Heart left ventricle (tissue), 16 donors: ENCODE measurements around the gene SULF2. TPM values are rescaled to one million over a fixed set of nuclear protein-coding genes. Genes with fewer than 3 reads are reported as not detected.
A peak's percentile ranks its signal among the peaks of the same experiment; 100 is the strongest.

Experiments used
- ATAC-seq, 4 donors: fragments of 200-7000 bp; cut with Tn5 transposase; one replicate each; pipeline ENCODE4 v1.9.1; 2020 to 2022; ENCODE audit warnings: moderate library complexity in 4 of 4, mild to moderate bottlenecking in 3 of 4, moderate number of reproducible peaks in 1 of 4
- DNase-seq, 5 donors: peaks; one replicate each; pipeline ENCODE4 v3.0.0-alpha.2; 2020
- H3K27ac ChIP-seq, 12 donors: fragments of 200-600 bp; sonication (generic) in 4 of 12; one replicate each; pipeline versions ENCODE4 v1.5.0 to v1.8.0; 2016 to 2022; ENCODE audit warnings: mild to moderate bottlenecking in 2 of 12
- H3K27me3 ChIP-seq, 9 donors: fragments of 200-600 bp; sonication (generic) in 2 of 9; one replicate each; pipeline versions ENCODE4 v1.5.1 to v1.8.0; 2016 to 2022; ENCODE audit warnings: mild to moderate bottlenecking in 3 of 9
- H3K36me3 ChIP-seq, 9 donors: fragments of 200-600 bp; sonication (generic) in 2 of 9; one replicate each; pipeline versions ENCODE4 v1.5.0 to v1.8.0; 2018 to 2022; ENCODE audit warnings: mild to moderate bottlenecking in 2 of 9
- H3K4me1 ChIP-seq, 12 donors: fragments of 200-600 bp; sonication (generic) in 4 of 12; one replicate each; pipeline versions ENCODE4 v1.5.0 to v1.8.0; 2016 to 2022; ENCODE audit warnings: mild to moderate bottlenecking in 3 of 12
- H3K4me3 ChIP-seq, 12 donors: fragments of 200-600 bp; sonication (generic) in 4 of 12; one replicate each; pipeline versions ENCODE4 v1.5.0 to v1.8.0; 2017 to 2022; ENCODE audit warnings: mild to moderate bottlenecking in 9 of 12, moderate library complexity in 4 of 12
- H3K9me3 ChIP-seq, 12 donors: fragments of 200-600 bp; sonication (generic) in 4 of 12; one replicate each; pipeline versions ENCODE4 v1.5.0 to v1.8.0; 2016 to 2022; ENCODE audit warnings: mild to moderate bottlenecking in 1 of 12
- POLR2A ChIP-seq, 2 donors: fragments of 450-650 bp; IDR thresholded peaks; one replicate each; pipeline ENCODE4 v1.6.1; 2017; ENCODE audit warnings: antibody characterized with exemption in 2 of 2, mild to moderate bottlenecking in 2 of 2, moderate library complexity in 2 of 2
- WGBS, 4 donors: extraction: QIAGEN DNeasy Blood & Tissue Kit in 2 of 4; methylation state at CpG; one replicate each; pipeline versions ENCODE4 v1.1.5 to v1.1.7; 2013 to 2018; 5-methylcytosine and 5-hydroxymethylcytosine counted together
- intact Hi-C, 10 donors: fragments of 100-400 bp; cut with DNase I; formaldehyde crosslinking; loops; one replicate each; pipeline versions ENCODE4 v1.11.1 to v1.14.2; 2022
- polyA plus RNA-seq, 2 donors: library from polyadenylated mRNA; stranded (reverse); fragments of 200-250 nt; gene quantifications; one replicate each; pipeline ENCODE4 v1.2.3, GENCODE V29; 2013
- total RNA-seq, 9 donors: library from RNA; depleted of rRNA in 2 of 9; stranded (reverse); fragments of >200 nt in 2 of 9; fragmentation: NEBNext Ultra II Directional in 3 of 9; extraction: Animal tissue kit (Norgen Biotek cat#: 25700) in 3 of 9; gene quantifications; one replicate each; pipeline versions ENCODE4 v1.1.0 to v1.2.4, GENCODE V29; 2016 to 2023
- TF ChIP-seq, protein P1 (sequence below), 12 donors: fragments of 200-600 bp; sonication (generic) in 4 of 12; IDR thresholded peaks; one replicate each; pipeline versions ENCODE4 v1.5.0 to v1.8.0; 2018 to 2022; ENCODE audit warnings: antibody characterized with exemption in 12 of 12, mild to moderate bottlenecking in 5 of 12
- donor health status: ischemic (EF 13 %, LVEDD 7.1; RV severe dilation, severe dysfunction).
- donor health status: healthy with polysubstance abuse.
- donor health status: DM: no; HTN: yes; CAD: no.
- donor health status: DM: no; HTN: no; CAD: no.
- donor health status: ischemic (EF 25% LVEDD 6.9; RV normal size, moderate dysfunction).
- donor health status: ischemic (EF 25% LVEDD 5.7; RV mildly dilated, moderate dysfunction).
- donor health status: healthy.
- donor health status: DM: yes; HTN: yes; CAD: no.
- donor health status: ischemic (EF 35%, LVEDD 5.7; RV mildly dilated, moderate dysfunction).
- donor health status: nonischemic (EF 11% LVEDD 7.7; RV severe dilation, severe dysfunction).
- donor health status: DM: yes; HTN: yes; CAD: no.
- donor health status: PGD.
- donor health status: ischemic (EF 29% LVEDD 5.4; RV normal size, mild dysfunction).
- donor health status: nonischemic (EF 23%, LVEDD 6.1; RV moderate dilation, normal function).

The SULF2 gene
- total and polyA plus RNA-seq, 11 donors = 16.7 to 51.5 (median 28.5) TPM

DNA sequence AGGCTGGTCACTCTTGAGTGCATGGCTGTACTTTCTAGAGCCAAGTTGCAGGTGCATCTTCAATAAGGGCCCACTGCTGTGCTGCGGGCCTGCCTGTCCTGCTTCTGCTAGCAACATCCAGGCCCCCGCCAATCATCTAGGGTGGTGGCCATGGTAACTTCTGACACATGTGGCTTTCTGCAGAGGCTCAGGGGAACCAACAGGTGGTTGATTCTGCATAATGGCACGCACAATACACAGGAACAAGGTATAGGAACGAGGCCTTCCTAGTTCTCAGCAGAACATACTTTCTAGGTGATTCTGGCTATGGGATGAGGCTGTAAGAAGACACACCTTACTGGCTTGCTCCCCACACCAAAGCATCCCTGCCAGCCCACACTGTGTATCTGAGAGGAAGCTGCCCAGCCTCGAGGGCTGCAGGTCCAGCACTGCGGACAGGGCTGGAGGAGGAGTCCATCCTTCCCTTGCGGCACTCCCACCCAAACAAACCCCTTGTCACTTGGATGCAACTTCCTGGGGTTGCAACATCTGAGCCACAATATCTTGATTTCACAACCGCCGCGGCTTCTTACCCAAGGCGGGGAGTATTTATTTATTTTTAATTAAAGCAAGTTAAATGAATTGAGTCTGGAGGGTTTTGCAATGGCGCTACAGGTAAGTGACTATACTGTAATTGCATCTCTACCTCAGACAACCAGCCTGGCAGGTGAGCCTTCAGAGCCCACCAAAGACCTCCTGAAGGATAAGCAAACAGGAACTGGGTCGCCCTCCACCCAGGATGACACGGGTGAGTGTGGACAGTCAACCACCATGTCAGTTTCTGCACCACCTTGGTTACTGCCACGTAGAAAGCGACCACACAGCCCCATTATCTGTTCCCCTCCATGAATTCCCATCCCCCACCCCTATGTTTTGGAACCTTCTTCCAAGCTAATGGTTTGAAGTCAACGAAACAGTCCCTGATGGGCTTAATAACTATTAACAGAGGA is 49.6 kb downstream of the SULF2 start:
- peak; percentile 27 to 70 (median 48) for DNase-seq
- Histone ChIP-seq H3K27ac (no peak overlapping the region), H3K4me1 (peaks cover 0 to 16% (median 0%) of the 10 kb centered on the region in 12 donors), H3K9me3 (peaks cover 0 to 4% (median 0%) of the 10 kb centered on the region in 12 donors), H3K4me3 (no peak overlapping the region), H3K27me3 (no peaks in the 10 kb centered on the region), H3K36me3 (peaks cover 0 to 34% (median 0%) of the 10 kb centered on the region in 9 donors)
- WGBS, 4 donors = 82 to 89% (median 84%) methylated on average over 17 of the region's 17 CpGs
- intact Hi-C loops = loop anchor here in 1 of 10 donors (5.0 kb wide), 1 partner anchor 37 kb away; no protein-coding TSS in a partner anchor
- peak; percentile 42 to 85 (median 73) for ATAC-seq
- TF ChIP-seq, protein P1, sequence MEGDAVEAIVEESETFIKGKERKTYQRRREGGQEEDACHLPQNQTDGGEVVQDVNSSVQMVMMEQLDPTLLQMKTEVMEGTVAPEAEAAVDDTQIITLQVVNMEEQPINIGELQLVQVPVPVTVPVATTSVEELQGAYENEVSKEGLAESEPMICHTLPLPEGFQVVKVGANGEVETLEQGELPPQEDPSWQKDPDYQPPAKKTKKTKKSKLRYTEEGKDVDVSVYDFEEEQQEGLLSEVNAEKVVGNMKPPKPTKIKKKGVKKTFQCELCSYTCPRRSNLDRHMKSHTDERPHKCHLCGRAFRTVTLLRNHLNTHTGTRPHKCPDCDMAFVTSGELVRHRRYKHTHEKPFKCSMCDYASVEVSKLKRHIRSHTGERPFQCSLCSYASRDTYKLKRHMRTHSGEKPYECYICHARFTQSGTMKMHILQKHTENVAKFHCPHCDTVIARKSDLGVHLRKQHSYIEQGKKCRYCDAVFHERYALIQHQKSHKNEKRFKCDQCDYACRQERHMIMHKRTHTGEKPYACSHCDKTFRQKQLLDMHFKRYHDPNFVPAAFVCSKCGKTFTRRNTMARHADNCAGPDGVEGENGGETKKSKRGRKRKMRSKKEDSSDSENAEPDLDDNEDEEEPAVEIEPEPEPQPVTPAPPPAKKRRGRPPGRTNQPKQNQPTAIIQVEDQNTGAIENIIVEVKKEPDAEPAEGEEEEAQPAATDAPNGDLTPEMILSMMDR (IDR thresholded peaks at IDR 0.05) = no peak
- TF ChIP-seq POLR2A (IDR thresholded peaks at IDR 0.05) = no peak

DNA sequence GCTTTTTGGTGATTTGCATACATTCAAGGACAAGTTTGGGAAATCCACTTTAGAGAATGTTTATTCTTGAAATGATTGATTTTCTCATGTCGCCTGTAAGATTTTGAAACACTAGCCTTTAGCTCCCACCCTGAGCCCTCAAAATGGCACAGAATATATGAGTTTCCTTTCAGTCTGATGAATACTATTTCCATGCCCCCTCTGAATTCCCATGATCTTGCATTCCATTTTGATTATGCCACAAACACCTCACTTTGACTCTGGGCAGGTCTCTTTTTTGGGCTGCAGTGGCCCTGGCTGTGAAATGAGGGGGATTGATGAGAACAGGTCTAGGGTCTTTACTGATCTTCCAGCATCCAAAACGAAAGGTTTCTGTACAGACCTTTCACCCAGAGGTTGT is 50.4 kb downstream of the SULF2 start:
- ATAC-seq = no peak
- H3K27ac ChIP-seq = no peak overlapping the region
- TF ChIP-seq, protein P1 (IDR thresholded peaks at IDR 0.05) = no peak
- no peak for TF ChIP-seq POLR2A (IDR thresholded peaks at IDR 0.05)

DNA sequence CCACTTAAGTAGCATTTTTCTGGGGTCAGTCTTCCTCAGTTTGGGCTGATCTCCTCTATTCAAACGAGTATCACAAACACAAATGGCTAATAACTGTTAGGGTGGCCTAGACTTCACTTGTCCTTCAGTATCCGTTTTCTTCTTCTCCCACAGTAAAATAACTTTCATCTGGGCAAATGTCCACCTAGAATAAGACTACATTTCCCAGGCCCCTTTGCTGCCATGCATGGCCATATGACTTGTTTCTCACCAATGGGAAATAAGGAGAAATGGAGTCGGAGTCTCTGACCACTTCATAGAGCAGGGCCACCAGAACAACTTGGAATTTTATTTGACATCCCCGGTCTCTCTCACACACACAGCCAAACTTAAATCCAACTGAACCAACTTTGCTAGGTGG is 51.4 kb downstream of the SULF2 start:
- TF ChIP-seq, protein P1 (IDR thresholded peaks at IDR 0.05) = no peak
- intact Hi-C loops = loop anchor here in 1 of 10 donors (5.0 kb wide), 1 partner anchor 48 kb away; no protein-coding TSS in a partner anchor
- no peak for DNase-seq

More for the DNA sequence above, 50.4 kb downstream of the SULF2 start:
- Histone ChIP-seq H3K4me1 (peaks cover 0 to 16% (median 0%) of the 10 kb centered on the region in 12 donors), H3K36me3 (peaks cover 0 to 38% (median 0%) of the 10 kb centered on the region in 9 donors), H3K4me3 (no peak overlapping the region), H3K27me3 (no peaks in the 10 kb centered on the region), H3K9me3 (peaks cover 0 to 4% (median 0%) of the 10 kb centered on the region in 12 donors)
- 87 to 94% (median 93%) methylated on average over 2 of the region's 2 CpGs for WGBS, 4 donors
- intact Hi-C loops = loop anchor here in 2 of 10 donors (5.0 kb wide), 2 partner anchors 37 to 47 kb away; no protein-coding TSS in a partner anchor
- no peak for DNase-seq

DNA sequence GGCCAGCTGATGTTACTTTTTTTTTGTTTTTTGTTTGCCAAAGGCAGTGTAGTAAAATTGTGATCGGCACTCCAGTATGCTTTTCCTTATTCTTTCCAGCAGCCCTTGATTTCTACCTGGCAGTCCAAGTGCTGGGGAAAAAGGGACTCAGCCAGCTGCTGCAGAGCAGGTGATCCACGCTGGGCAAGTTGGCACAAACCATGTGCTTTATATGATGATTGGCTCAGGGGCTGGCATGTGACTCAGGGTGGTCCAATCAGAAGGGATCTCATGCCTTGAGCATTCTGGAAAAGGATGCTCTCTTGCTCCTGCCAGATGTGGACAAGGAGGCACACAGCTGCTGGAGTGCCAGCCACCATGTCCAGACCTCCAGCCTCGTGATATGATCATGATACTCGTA is 54.5 kb downstream of the SULF2 start:
- Histone ChIP-seq H3K9me3 (peaks cover 0 to 4% (median 0%) of the 10 kb centered on the region in 12 donors), H3K4me3 (no peak overlapping the region), H3K27ac (no peak overlapping the region), H3K36me3 (peaks cover 0 to 31% (median 0%) of the 10 kb centered on the region in 9 donors), H3K4me1 (peaks cover 0 to 32% (median 6%) of the 10 kb centered on the region in 12 donors), H3K27me3 (no peaks in the 10 kb centered on the region)
- intact Hi-C loops = loop anchor here in 1 of 10 donors (5.0 kb wide), 1 partner anchor 52 kb away; no protein-coding TSS in a partner anchor
- DNase-seq (no peak), ATAC-seq (no peak)
- no peak for TF ChIP-seq POLR2A (IDR thresholded peaks at IDR 0.05)
- TF ChIP-seq, protein P1 (IDR thresholded peaks at IDR 0.05) = no peak
- WGBS, 4 donors = 94 to 96% (median 95%) methylated on average over 4 of the region's 4 CpGs

More for the DNA sequence above, 51.4 kb downstream of the SULF2 start:
- Histone ChIP-seq H3K4me3 (no peak overlapping the region), H3K4me1 (peaks cover 0 to 18% (median 0%) of the 10 kb centered on the region in 12 donors), H3K27me3 (no peaks in the 10 kb centered on the region), H3K9me3 (peaks cover 0 to 4% (median 0%) of the 10 kb centered on the region in 12 donors), H3K36me3 (peaks cover 0 to 38% (median 0%) of the 10 kb centered on the region in 9 donors), H3K27ac (no peak overlapping the region)
- WGBS, 4 donors = 74 to 88% (median 85%) methylated on average over 4 of the region's 4 CpGs
- ATAC-seq = no peak
